GM21526 (cell line): Measurements from ENCODE around the gene NAA80.
"Not testable (repeated sequence)": the region's sequence is repeated elsewhere in the genome, so short reads cannot be mapped to it uniquely, and the experiment has no call there.

Experiments
- ATAC-seq: cut with Tn5 transposase; IDR thresholded peaks from one replicate; pipeline ENCODE4 v1.9.1; 2021; ENCODE audit warnings: moderate library complexity; ENCODE audit not compliant: unreplicated experiment, low FRiP score

NAA80 gene

GRCh38 chr3:50316657-50317242, 17.5 kb upstream of the NAA80 start:
- ATAC-seq, result no peak

GRCh38 chr3:50314816-50315215, 15.6 kb upstream of the NAA80 start:
- no peak for ATAC-seq

GRCh38 chr3:50314342-50314741, 15.1 kb upstream of the NAA80 start:
- ATAC-seq, result no peak

- ATAC-seq, result not testable (repeated sequence)
Observed at GRCh38 chr3:50312041-50312440, 12.8 kb upstream of the NAA80 start.

- no peak for ATAC-seq
Observed at GRCh38 chr3:50304601-50305000, 5.4 kb upstream of the NAA80 start.

GRCh38 chr3:50303013-50303815, 4.0 kb upstream of the NAA80 start, which contains the start of gene HYAL1:
HYAL1 (minus strand) TSS chr3:50303574; CDS start chr3:50302956, 618 bp downstream.
- no peak for ATAC-seq

- no peak for ATAC-seq
Observed at GRCh38 chr3:50302095-50303012, 3.1 kb upstream of the NAA80 start.

- no peak for ATAC-seq
Observed at GRCh38 chr3:50300681-50301254, 1.6 kb upstream of the NAA80 start.

DNA sequence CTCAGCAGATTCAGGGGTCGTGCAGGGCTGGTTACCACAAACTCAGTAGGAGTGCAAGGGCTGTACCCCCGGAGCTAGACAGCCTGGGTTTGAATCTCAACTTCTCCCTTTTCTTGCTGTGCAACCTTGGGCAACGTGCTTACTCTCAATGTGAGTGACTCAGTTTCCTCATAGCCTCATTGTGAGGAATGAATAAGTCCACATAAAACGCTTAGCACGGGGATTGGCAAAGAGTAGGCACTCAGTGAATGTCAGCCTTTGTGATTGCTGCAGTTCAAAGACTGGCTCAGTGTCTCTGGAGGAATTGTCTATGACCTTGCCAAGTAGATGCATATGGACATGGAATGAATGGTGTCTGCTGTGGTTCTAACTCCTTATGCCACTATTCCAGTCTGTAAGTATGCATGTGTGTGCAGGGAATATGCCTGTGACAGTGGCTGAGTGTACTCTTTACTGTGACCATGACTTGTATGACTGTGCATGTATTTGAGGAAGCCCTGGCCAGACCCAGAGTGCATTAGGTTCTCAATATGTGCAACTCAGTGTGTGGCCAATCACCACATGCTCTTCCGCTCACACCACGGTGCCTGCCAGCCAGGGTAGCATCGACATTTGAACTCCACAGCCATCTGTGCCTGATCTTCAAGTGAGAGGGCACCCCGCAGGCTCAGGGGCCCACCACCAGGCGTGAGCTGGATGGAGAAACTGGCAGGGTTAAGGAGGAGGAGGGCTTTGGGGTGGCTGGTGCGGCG, 900 bp upstream of the NAA80 start:
- ATAC-seq, result no peak

DNA sequence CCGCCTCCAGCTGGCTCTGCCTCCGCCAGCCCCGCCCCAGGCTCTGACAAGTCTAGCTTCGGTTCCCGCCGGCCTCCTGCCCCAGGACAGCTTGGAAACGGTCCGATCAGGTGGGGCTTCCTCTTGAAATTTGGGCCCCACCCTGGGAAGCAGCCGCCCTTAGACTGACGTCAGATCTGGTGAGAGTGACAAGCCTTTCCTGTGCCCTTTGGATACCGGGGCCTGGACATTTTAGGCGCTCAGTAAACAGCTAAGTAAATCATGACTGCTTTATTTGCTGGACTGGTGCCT, 378 bp upstream of the NAA80 start:
- ATAC-seq, result no peak

DNA sequence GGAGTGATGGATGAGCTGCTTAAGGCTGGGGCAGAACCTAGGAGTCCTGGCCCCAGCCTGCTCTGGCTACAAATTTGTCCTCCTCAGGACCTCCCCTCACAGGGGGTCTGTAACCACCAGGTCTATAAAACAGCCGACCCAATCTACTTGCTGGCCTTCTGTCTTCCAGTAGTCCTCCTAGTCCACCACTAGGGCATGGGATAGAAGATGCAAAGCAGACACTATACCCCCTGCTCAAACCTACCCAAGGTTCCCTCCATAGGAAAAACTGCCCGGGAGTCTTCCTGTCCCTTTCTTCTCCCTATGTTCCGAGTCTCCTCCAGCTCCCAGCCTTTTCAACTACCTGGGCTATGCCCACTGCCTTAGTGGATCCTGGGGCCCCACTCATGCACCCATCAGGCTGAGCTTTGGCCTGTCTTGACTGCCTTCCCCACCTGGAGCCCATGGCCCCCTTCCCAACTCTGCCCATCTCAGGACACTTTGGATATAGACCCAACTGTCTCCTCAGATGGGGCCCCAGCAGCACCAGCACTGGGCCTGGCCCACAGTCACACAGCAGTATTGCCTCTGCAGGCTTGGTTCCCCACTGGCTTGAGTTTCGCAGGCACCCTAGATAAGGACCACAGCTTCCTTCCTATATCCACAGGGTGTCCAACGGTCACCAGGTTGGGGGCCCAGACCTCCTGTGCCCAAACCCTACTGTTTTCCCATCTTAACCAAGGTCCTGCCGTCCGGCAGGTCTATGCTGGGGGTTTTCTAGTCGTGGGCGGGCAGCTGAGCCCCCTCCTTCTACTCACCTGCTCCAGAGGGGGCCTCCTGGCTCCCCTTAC, 1.1 kb downstream of the NAA80 start:
- ATAC-seq, result no peak

DNA sequence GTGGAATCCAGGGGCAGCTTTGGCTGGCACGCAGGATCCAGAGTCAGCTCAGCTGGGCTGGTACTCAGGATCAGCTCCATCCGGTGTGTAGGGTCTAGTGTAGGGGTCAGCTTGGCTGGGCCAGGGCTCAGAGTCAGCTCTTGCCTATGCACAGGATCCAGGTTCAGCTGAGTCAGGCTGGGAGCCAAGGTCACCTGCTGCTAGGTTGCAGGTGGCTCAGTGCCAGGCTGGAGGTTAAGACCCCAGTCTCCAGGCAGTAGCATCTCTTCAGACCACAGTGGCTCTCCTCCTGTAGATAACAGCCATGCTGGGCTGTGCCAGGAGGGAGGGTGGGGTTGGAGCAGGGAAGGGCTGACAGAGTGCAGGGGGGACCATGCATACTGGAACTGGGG, 1.8 kb downstream of the NAA80 start:
- ATAC-seq, result no peak

- no peak for ATAC-seq
Observed at GRCh38 chr3:50296721-50297383, 2.4 kb downstream of the NAA80 start.

DNA sequence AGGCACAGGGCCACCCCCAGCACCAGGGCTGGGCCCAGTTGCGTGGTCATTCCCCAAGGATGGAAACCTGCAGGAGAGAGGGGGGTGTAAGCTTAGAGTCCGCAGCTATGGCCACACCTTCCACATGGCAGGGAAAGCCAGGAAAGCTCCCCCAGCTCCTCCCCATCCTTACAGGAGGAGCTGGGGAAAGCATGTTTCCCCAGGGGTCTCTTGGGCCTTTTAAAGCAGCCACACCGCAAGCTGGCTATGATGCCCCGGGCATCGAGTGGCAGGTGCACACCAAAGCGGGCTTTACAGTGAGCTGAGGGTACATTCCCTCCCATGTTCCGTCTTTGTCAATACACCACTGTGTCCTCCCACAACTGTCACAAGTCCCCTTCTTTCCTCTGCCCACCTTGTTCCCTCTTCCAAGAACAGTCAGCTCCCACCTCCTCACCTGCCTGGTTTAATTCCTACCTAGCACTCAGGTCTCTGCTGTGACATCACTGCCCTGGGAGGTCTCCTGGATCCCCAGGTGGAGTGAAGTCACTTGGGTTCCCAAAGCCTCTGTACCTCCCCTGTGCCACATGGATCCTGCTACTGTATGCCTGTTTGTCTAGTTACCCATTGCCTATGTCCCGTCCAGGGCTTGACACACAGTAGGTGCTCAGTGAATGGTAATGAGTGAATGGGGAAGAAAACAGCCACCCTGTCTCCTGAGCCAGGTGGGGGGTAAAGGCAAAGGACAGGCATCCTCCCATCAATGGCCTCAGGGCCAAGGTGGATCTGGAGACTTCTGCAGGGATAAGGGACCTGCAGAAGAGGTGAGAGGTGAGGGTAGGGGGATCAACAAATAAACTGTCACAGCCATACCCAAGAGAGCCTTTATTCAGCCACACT, 3.4 kb downstream of the NAA80 start:
- ATAC-seq, result no peak

DNA sequence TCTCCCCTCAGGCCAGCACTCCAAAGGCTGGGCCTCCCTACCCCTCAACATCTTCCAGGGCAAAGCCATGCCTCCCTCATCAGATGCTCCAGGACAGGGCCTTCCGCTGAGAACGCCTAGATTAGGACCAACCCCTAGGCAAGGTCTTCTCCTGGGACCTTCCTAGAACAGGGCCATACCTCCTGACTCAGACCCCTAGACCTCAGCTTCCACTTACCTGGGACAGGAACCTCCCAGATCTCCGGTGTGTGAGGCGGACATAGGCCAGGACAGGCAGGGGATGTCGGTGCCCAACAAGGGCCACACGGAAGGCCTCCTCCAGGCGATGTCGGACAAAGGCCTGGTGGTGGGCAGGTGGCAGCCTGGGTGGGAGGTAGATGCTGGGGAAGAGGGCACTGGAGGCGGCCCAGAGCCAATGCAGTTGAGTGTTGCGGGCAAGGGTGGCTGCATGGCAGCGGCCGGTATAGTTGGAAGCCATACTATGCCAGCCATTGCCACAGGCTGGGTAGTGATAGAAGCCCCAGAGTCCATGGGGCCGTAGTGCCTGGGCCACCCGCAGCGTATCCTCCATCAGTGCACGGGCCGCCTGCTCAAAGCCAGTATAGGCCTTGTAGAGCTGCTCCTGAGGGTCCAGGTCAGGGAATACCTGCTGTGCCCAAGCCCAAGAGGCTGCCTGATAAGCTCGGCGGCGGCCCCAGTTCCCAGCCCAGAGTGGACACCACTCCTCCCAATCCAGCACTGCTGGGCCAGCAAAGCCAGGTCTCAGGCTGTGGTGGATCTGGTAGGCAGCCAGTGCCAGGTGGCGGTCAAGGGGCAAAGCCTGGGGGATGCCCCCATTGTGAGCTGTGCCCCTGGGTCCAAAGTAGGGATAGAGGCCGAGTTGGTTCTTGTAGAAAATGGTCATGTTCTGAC, 4.5 kb downstream of the NAA80 start:
- no peak for ATAC-seq

GRCh38 chr3:50294089-50294488, 5.1 kb downstream of the NAA80 start:
- no peak for ATAC-seq
